K562 (cell line): Measurements from ENCODE around the gene REEP3. TPM values are rescaled to one million over a fixed set of nuclear protein-coding genes. Genes with fewer than 3 reads are reported as not detected.

Experiments
- ATAC-seq: fragments of 200-7000 bp; cut with Tn5 transposase; 3 replicates; pipeline ENCODE4 v1.9.1; 2020; ENCODE audit warnings: moderate library complexity
- BruUV-seq: library from RNA; stranded (reverse); fragments of 400-500 nt; replicated peaks from 2 replicates; lab custom pipeline; 2021; lab: Mats Ljungman, UMichigan
- CTCF ChIA-PET: fragments of 300-600 bp; formaldehyde crosslinking; extraction: SDS; loops from one replicate; lab custom pipeline; 2021; ENCODE audit warnings: low intra/inter-chr PET ratio; lab: Yijun Ruan, JAX
- POLR2A ChIA-PET: fragments of 300-600, 350-650 bp; sonication (Branson Sonifier 250); formaldehyde crosslinking; extraction: SDS; loops from one replicate; lab custom pipeline; 2021; ENCODE audit warnings: antibody characterized with exemption, inconsistent platforms; lab: Yijun Ruan, JAX
- DNase-seq, 4 experiments: peaks; one replicate each; pipeline versions ENCODE4 v3.0.0 to v3.0.0-alpha.2; 2011 to 2018; ENCODE audit warnings: low spot score in 3 of 4, mixed read lengths in 3 of 4; ENCODE audit errors: extremely low read depth in 1 of 4
- FAIRE-seq: peaks from 2 replicates; lab custom pipeline; 2011; peaks lifted over from hg19 to GRCh38; lab: Jason Lieb, UNC
- H2AFZ ChIP-seq: 2 replicates; pipeline ENCODE4 v1.6.0; 2011; ENCODE audit warnings: low read depth, low read length, control low read depth, inconsistent platforms
- H3K27ac ChIP-seq: fragments of 200-600 bp; 3 replicates; pipeline ENCODE4 v1.8.0; 2011; ENCODE audit warnings: low read depth, mild to moderate bottlenecking, control low read depth, inconsistent platforms, low read length, moderate library complexity, mixed read lengths; ENCODE audit errors: extremely low read depth
- H3K27me3 ChIP-seq, 2 experiments: fragments of 300-600 bp in 1 of 2; 2 replicates in 1 of 2; 3 replicates in 1 of 2; pipeline versions ENCODE4 v1.6.0 to v1.8.0; 2011; ENCODE audit warnings: inconsistent platforms in 2 of 2, low read length in 2 of 2, mild to moderate bottlenecking in 1 of 2, mixed read lengths in 1 of 2, moderate library complexity in 1 of 2; ENCODE audit not compliant: control insufficient read depth in 2 of 2, insufficient read depth in 2 of 2
- H3K36me3 ChIP-seq: fragments of 300-600 bp; 3 replicates; pipeline ENCODE4 v1.8.0; 2011; ENCODE audit warnings: mild to moderate bottlenecking, low read length, inconsistent platforms; ENCODE audit not compliant: control insufficient read depth, insufficient read depth
- H3K4me1 ChIP-seq, 2 experiments: fragments of 200-600 bp in 1 of 2; replicated peaks in 1 of 2; 2 replicates in 1 of 2; 3 replicates in 1 of 2; pipeline versions ENCODE4 v1.5.1 to v1.8.0; 2011; ENCODE audit warnings: inconsistent platforms in 2 of 2, low read length in 2 of 2, mild to moderate bottlenecking in 1 of 2, mixed read lengths in 1 of 2, moderate library complexity in 1 of 2; ENCODE audit not compliant: control insufficient read depth in 2 of 2, insufficient read depth in 2 of 2
- H3K4me2 ChIP-seq: 2 replicates; pipeline ENCODE4 v1.6.1; 2011; ENCODE audit warnings: low read length, control low read depth, inconsistent platforms, mixed read lengths; ENCODE audit not compliant: insufficient read depth
- H3K4me3 ChIP-seq: fragments of 200-600 bp; sonication (generic), shearing (Covaris generic); 2 replicates; pipeline ENCODE4 v1.5.1; 2016; ENCODE audit warnings: control low read depth, inconsistent platforms
- H3K79me2 ChIP-seq: fragments of 200-600 bp; 3 replicates; pipeline ENCODE4 v1.8.0; 2011; ENCODE audit warnings: low read length, inconsistent platforms; ENCODE audit not compliant: control insufficient read depth, insufficient read depth
- H3K9ac ChIP-seq, 2 experiments: 2 replicates each; pipeline versions ENCODE4 v1.6.0 to v1.6.1; 2011; ENCODE audit warnings: low read depth in 2 of 2, low read length in 2 of 2, control low read depth in 1 of 2, inconsistent platforms in 1 of 2, mild to moderate bottlenecking in 1 of 2, mixed read lengths in 1 of 2; ENCODE audit not compliant: insufficient read depth in 1 of 2
- H3K9me1 ChIP-seq: one replicate; pipeline ENCODE4 v1.6.0; 2011; ENCODE audit warnings: inconsistent platforms, mild to moderate bottlenecking, low read length, moderate library complexity; ENCODE audit not compliant: control insufficient read depth, insufficient read depth
- H3K9me3 ChIP-seq: replicated peaks from 2 replicates; pipeline ENCODE4 v1.5.1; 2011; ENCODE audit warnings: low read depth, low read length, inconsistent platforms; ENCODE audit not compliant: control insufficient read depth, insufficient read depth
- H4K20me1 ChIP-seq: replicated peaks from 2 replicates; pipeline ENCODE4 v1.6.1; 2011; ENCODE audit warnings: low read length, inconsistent platforms, mixed read lengths; ENCODE audit not compliant: control insufficient read depth, insufficient read depth
- MAFF ChIP-seq: IDR thresholded peaks from 2 replicates; pipeline ENCODE4 v1.6.1; 2012; ENCODE audit warnings: low read length, improper control_type of control experiment
- PRDM10 ChIP-seq: fragments of 450-650 bp; IDR thresholded peaks from 2 replicates; pipeline ENCODE4 v1.6.1; 2018; ENCODE audit not compliant: partially characterized antibody
- WGBS: fragments of 100-300 bp; shearing (Covaris generic); methylation state at CpG from one replicate; pipeline ENCODE4 v1.1.6; 2016; ENCODE audit warnings: low coverage, mixed read lengths; ENCODE audit not compliant: insufficient coverage; ENCODE audit errors: missing lambda C conversion rate; 5-methylcytosine and 5-hydroxymethylcytosine counted together
- in situ Hi-C: fragments of 300-500 bp; cut with MboI; formaldehyde crosslinking; loops from 4 replicates; pipeline ENCODE4 v1.15.0; 2018; ENCODE audit warnings: inconsistent platforms, mixed read lengths
- intact Hi-C: fragments of 100-400 bp; cut with micrococcal nuclease; formaldehyde crosslinking; loops from 2 replicates; pipeline ENCODE4 v1.14.2; 2022
- polyA plus RNA-seq, 8 experiments: library from polyadenylated mRNA; depleted of rRNA in 4 of 8; stranded (reverse) in 5 of 8; unstranded in 3 of 8; fragments of >200 nt; fragmentation: Nextera tagmentation in 2 of 8; fragmentation: Illumina TruSeq in 1 of 8; extraction: Ambion mirVana in 2 of 8; extraction: Trizol in 1 of 8; gene quantifications; 2 replicates each; pipeline versions ENCODE4 v1.2.1 to v1.2.3, GENCODE V29; 2011 to 2014; ENCODE audit warnings: inconsistent platforms in 1 of 8, missing spikeins in 1 of 8
- total RNA-seq, 7 experiments: library from RNA; depleted of rRNA in 6 of 7; stranded (reverse); fragments of >200 nt in 6 of 7; fragmentation: Illumina TruSeq in 2 of 7; extraction: Trizol in 2 of 7; gene quantifications; 2 replicates each; pipeline versions ENCODE4 v1.2.1 to v1.2.3, GENCODE V29; 2011 to 2021; ENCODE audit warnings: low replicate concordance in 1 of 7

Gene REEP3
- total and polyA plus RNA-seq, 9 of the 15 experiments (the other 6 are each of a cell fraction or from before 2014, with no cell fraction given): 3.4 to 13.4 (median 9.2) TPM

- no peaks in the 10 kb centered on the region for H3K27me3 ChIP-seq
- H3K79me2 ChIP-seq: no peaks in the 10 kb centered on the region
- no peak for DNase-seq
- H3K36me3 ChIP-seq: peaks cover 3% of the 10 kb centered on the region
- no peaks in the 10 kb centered on the region for H3K9me3 ChIP-seq
- intact Hi-C loops: no loop called here
- no peaks in the 10 kb centered on the region for H3K4me1 ChIP-seq
- no peak overlapping the region for H3K9ac ChIP-seq
- in situ Hi-C loops: no loop called here
- CTCF ChIA-PET: no interaction called here
- no peak overlapping the region for H3K4me3 ChIP-seq
- BruUV-seq: no TSS peak
- no peak overlapping the region for H3K4me2 ChIP-seq
- peak; percentile 46 for FAIRE-seq
- H3K9me1 ChIP-seq: no peaks in the 10 kb centered on the region
- TF ChIP-seq MAFF (no peak), PRDM10 (peak; percentile 33)
- no peak overlapping the region for H2AFZ ChIP-seq
- no peaks in the 10 kb centered on the region for H4K20me1 ChIP-seq
- WGBS: 56% methylated on average over 2 of the region's 2 CpGs
- no peak overlapping the region for H3K27ac ChIP-seq
- POLR2A ChIA-PET: interaction anchor here (1.6 kb wide), 1 partner anchor 15 kb away, joined by 11 read pairs; no protein-coding TSS in a partner anchor
- ATAC-seq: peak; percentile 61
These were observed 93.2 kb downstream of the REEP3 start for GRCh38 chr10:63614371-63614891.
